ENCODE results near the gene SLC9A8.

DNA sequence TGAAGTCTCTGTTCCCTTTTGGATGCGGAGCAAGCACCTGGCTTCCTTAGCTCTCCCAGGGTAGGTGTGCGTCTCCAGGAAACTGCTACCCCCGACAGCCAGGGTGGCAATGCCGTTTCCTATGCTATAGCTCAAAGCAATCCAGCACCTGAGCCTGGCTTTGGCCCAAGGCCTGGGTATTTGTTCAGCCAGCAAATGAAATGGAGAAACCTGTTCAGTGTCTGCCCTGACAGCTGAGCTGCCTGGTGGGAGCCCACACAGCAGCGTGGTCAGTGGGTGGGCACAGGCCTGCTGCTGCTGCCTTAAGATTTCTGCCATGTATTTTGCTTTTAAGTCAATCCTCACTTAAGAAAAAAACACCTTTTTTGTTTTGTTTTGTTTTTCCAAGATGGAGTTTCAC lies 89.0 kb downstream of the SLC9A8 start:
- TF ChIP-seq, protein P1, sequence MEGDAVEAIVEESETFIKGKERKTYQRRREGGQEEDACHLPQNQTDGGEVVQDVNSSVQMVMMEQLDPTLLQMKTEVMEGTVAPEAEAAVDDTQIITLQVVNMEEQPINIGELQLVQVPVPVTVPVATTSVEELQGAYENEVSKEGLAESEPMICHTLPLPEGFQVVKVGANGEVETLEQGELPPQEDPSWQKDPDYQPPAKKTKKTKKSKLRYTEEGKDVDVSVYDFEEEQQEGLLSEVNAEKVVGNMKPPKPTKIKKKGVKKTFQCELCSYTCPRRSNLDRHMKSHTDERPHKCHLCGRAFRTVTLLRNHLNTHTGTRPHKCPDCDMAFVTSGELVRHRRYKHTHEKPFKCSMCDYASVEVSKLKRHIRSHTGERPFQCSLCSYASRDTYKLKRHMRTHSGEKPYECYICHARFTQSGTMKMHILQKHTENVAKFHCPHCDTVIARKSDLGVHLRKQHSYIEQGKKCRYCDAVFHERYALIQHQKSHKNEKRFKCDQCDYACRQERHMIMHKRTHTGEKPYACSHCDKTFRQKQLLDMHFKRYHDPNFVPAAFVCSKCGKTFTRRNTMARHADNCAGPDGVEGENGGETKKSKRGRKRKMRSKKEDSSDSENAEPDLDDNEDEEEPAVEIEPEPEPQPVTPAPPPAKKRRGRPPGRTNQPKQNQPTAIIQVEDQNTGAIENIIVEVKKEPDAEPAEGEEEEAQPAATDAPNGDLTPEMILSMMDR (IDR thresholded peaks at IDR 0.05; ENCODE audit: insufficient read depth, low read length): no peak
- TF ChIP-seq SPI1 (IDR thresholded peaks at IDR 0.05; ENCODE audit: borderline replicate concordance, low read depth) (no peak), POLR2AphosphoS5 (IDR thresholded peaks at IDR 0.05; ENCODE audit: low read depth) (no peak), GABPA (IDR thresholded peaks at IDR 0.05; ENCODE audit: low read depth) (no peak)
- TF ChIP-seq, protein P2, sequence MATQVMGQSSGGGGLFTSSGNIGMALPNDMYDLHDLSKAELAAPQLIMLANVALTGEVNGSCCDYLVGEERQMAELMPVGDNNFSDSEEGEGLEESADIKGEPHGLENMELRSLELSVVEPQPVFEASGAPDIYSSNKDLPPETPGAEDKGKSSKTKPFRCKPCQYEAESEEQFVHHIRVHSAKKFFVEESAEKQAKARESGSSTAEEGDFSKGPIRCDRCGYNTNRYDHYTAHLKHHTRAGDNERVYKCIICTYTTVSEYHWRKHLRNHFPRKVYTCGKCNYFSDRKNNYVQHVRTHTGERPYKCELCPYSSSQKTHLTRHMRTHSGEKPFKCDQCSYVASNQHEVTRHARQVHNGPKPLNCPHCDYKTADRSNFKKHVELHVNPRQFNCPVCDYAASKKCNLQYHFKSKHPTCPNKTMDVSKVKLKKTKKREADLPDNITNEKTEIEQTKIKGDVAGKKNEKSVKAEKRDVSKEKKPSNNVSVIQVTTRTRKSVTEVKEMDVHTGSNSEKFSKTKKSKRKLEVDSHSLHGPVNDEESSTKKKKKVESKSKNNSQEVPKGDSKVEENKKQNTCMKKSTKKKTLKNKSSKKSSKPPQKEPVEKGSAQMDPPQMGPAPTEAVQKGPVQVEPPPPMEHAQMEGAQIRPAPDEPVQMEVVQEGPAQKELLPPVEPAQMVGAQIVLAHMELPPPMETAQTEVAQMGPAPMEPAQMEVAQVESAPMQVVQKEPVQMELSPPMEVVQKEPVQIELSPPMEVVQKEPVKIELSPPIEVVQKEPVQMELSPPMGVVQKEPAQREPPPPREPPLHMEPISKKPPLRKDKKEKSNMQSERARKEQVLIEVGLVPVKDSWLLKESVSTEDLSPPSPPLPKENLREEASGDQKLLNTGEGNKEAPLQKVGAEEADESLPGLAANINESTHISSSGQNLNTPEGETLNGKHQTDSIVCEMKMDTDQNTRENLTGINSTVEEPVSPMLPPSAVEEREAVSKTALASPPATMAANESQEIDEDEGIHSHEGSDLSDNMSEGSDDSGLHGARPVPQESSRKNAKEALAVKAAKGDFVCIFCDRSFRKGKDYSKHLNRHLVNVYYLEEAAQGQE (IDR thresholded peaks at IDR 0.05; ENCODE audit: insufficient replicate concordance, low read depth): no peak

Data from HL-60 (cell line).